GM21576 (cell line): Measurements from ENCODE around the gene PSMB10.
"Not testable (repeated sequence)": the region's sequence is repeated elsewhere in the genome, so short reads cannot be mapped to it uniquely, and the experiment has no call there.

Source experiments
- ATAC-seq: cut with Tn5 transposase; IDR thresholded peaks from one replicate; pipeline ENCODE4 v1.9.1; 2021; ENCODE audit warnings: mild to moderate bottlenecking, moderate library complexity; ENCODE audit not compliant: unreplicated experiment

PSMB10 gene

DNA sequence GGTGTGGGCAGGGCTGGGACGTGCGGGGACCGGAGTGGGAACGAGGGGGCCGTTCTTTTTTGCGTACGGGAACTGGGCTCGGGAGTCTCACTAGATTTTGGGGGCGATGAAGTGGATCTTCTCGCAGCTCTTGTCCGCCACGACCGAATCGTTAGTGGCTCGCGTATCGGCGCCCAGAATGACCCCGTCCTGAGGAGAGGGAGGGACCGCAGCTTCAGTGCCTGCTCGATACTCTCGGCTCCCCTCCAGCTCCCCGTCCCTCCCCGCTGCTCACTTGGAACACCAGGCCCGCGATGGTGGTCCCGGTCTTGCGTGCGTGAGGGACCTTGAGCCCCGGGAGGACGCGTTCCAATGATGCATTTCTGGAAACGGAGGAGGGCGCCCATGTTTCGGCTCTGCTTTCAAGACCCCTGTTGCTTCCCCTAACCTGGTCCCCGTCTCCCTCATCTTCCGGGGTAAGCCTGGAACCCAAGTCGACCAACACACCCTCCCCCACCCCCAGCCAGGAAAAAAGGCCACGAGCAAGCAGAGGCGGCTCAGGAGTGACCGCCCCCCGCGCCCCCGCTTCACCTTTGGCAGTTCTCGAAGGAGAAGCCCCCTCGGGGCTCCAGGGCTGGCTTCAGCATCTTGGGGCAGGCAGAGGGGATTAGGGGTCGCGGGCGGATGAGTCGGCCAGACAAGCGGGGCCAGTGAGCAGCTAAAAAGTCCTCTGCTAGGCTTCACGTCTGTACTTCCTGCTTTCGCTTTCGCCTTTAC lies at the start of gene PSMB10:
TSS of gene PSMB10 (minus strand) at position 727 of the 756 bp plus-strand sequence. CDS start at position 626, 101 bp downstream.
- ATAC-seq: no peak

- no peak for ATAC-seq
These were observed 45.5 kb upstream of the PSMB10 start for GRCh38 chr16:67982011-67982696.

- ATAC-seq: no peak
These were observed 43.5 kb upstream of the PSMB10 start, which contains the start of gene DPEP3 for GRCh38 chr16:67979955-67980678. Gene DPEP3, minus strand, starts transcription at chr16:67980499. Its CDS starts 119 bp downstream, at chr16:67980380.

GRCh38 chr16:67977469-67978227 lies 41.0 kb upstream of the PSMB10 start:
- ATAC-seq: no peak

DNA sequence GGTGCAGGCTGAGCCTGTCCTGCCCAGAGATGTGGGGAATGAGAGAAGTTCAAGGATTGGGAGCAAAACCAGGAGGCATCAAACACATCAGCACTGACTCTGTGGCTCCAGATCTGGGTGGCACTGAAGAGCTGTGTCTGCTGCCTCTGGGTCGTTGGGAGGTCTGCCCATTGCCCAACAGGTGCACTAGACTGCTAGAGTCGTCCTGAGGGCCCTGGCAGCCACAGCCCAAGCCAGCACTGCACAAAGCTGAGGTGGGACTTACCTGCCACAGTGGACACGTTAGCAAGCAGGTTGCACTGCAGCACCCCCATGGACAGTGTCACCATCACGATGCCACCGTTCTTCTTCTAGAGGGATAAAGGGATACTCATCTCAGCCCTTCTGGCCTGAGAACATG lies 40.4 kb upstream of the PSMB10 start:
- ATAC-seq: no peak

GRCh38 chr16:67976205-67976604 lies 39.6 kb upstream of the PSMB10 start:
- no peak for ATAC-seq

GRCh38 chr16:67975321-67976105 lies 38.9 kb upstream of the PSMB10 start:
- ATAC-seq: no peak

DNA sequence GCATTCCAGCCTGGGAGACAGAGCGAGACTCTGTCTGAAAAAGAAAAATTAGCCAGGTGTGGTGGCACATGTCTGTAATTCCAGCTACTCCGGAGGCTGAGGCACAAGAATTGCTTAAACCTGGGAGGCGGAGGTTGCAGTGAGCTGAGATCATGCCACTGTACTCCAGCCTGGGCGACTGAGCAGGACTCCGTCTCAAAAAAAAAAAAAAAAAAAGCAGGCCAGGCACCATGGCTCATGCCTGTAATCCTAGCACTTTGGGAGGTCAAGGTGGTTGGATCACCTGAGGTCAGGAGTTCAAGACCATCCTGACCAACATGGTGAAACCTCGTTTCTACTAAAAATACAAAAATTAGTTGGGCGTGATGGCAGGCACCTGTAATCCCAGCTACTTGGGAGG lies 35.6 kb upstream of the PSMB10 start:
- ATAC-seq: not testable (repeated sequence)

GRCh38 chr16:67971111-67971510 lies 34.5 kb upstream of the PSMB10 start:
- no peak for ATAC-seq

DNA sequence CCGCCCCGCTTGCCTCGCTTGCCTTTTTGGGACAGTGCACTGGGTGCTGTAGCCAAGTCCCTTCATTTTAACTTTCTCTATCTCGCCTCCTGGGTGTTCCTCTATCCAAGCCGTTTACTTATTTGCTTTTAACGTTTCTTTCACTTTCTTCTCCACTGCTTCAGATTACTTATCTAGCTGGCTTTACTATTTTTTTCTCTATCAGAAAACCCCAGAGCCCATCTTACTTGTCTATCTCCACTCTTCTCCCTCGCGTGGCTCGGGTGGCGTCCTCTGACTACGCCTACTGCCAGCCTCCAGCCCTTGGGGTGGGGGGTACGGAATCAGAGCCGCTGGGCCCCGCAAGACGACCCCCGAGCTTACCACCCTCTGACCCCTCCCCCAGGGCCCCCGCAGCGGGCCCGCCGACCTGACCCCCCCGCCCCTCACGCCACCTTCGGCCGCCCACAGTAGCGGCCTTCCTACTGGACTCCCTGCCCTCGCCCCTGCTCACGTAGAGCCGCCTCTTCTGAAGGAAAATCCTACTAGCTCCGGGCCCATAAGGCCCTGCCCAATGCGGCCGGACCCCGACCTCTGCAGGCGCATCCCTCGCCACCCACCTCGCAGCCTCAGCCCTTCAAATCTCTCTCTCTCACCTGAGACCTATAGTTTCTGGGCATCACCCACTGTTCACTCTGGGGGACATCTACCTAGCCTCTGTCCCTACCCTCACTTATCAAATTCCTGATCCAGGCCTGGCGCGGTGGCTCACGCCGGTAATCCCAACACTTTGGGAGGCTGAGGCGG lies 32.8 kb upstream of the PSMB10 start:
- no peak for ATAC-seq

DNA sequence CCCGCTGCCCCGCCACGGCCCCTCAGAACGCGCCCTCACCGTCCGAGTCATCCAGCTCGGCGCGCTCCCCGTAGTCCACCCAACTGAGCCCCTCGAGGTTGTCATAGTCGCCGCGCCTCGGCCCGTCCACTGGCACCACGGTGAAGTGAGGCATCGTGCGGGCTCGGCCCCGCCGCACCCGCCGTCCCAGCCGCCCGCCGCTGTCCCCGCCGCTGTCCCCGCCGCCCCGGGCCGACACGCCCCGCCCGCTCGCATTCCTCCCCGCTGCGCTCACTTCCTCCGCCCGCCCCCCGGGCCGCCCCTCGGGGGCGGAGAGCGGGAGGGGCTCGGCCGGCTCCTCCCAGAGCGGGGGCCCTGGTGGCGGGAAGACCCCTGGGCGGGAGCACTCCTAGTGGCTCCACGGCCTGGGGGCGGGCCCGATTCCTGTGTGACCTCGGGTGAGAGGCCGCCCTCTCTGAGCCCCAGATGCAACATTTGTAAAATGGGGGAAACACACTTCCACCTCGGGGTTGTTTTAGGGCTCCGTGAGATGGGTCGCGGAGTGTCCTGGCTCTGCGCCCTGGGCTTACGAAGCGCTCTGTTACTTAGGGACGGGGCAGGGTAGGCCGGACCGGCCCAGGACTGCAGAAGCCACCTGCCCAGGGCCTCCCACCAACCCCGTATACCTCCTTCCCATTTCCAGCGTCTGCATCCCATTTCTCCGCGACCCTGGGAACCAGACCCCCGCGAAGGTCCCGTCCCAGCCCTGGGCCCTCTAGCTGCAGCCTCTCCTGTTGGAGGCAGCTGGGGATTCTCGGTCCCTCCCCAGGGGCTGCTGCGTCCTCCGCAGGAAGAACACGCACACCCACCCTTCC lies 32.0 kb upstream of the PSMB10 start, which contains the start of gene SLC12A4:
TSS of gene SLC12A4 (minus strand) at position 238 of the 854 bp plus-strand sequence. CDS start at position 154, 84 bp downstream.
- peak; percentile 70 for ATAC-seq

- ATAC-seq: peak; percentile 23
These were observed 31.3 kb upstream of the PSMB10 start for GRCh38 chr16:67967958-67968399.

GRCh38 chr16:67967183-67967957 lies 30.7 kb upstream of the PSMB10 start:
- ATAC-seq: peak; percentile 4

DNA sequence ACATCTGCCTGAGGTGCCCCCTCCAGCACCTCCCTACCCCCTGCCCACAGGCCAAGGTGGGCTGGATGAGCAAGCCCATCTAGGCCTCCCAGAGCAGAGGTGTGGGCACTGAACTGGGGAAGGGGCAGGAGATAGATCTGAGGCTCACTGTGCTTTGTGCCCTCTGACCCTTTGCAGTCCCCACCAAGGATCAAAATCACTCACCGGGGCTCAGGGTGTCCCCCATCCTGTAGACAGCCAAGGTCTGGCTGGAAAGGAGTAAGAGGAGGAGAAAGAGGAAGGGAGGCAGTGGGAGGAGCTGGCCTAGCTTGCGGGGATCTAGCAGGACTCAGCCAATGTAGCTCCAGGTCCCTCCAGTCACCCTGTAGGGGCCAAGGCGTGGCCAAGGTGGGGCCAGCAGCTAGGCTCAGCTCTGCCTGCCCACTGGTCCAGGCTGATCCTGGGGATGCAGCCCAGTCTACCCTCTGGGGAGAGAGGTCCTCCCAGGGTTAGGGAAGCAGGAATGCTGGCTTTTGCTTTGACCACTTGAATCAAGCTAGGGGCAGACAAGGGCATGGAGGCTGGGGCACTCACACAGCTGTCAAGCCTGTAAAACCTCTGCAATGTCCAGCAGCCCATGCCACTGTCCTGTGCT lies 30.0 kb upstream of the PSMB10 start:
- ATAC-seq: no peak

DNA sequence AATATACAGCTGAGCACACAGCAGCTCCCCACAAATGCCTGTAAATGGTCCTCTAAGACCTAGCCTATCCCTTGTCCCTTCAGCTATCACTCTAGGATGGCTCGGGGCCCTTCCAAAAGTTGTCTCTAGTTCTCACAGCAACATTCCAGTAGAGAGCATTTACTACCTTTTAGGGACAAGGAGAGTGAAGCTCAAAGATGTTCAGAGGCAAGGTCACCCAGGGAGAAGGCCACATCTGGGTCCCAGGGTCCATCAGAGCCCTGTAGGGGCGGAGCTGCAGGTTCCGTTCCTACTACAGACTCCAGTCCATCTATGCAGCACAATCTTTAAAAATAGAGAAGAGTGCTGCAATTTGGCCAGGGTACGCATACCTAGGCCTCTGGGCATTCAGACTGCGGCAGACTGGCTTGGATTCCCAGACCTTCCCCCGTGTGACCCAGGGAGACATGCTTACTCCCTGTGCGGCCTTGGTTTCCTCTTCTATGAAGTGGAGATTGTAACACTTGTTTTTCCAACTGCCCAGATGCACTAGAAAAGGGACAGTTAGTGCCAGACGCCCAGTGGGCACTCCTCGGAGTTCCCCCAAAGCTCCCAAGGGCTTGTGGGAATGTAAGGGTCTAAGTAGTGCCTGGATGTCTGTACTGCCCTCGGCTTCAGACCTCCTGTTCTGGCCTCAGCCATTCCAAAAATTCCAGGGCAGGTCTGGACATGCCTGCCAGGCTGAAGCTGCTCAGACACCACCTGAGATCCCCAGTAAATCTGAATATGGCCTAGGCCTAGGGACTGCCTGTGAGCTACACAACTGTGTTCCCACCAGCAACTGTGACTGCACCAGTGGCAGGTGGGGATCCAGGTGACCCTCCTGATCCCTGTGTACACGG lies 29.3 kb upstream of the PSMB10 start:
- no peak for ATAC-seq
